Measurements from ENCODE around the gene HIPK4.
"Not testable (repeated sequence)": the region's sequence is repeated elsewhere in the genome, so short reads cannot be mapped to it uniquely, and the experiment has no call there.

Gene HIPK4

GRCh38 chr19:40393894-40394815, 4.2 kb upstream of the HIPK4 start:
- DNase-seq (ENCODE audit: low read depth in 2 of 3, low spot score in 1 of 3) = no peak

- DNase-seq (ENCODE audit: low read depth in 2 of 3, low spot score in 1 of 3) = no peak
Measured at GRCh38 chr19:40392894-40393517, 3.0 kb upstream of the HIPK4 start.

GRCh38 chr19:40392123-40392522, 2.1 kb upstream of the HIPK4 start:
- DNase-seq (ENCODE audit: low read depth in 2 of 3, low spot score in 1 of 3) = no peak

- DNase-seq (ENCODE audit: low read depth in 2 of 3, low spot score in 1 of 3) = no peak
Measured at GRCh38 chr19:40389404-40390083, 437 bp downstream of the HIPK4 start.

- DNase-seq (ENCODE audit: low read depth in 2 of 3, low spot score in 1 of 3) = no peak
Measured at GRCh38 chr19:40388481-40388880, 1.5 kb downstream of the HIPK4 start.

GRCh38 chr19:40387155-40387554, 2.8 kb downstream of the HIPK4 start:
- no peak for DNase-seq (ENCODE audit: low read depth in 2 of 3, low spot score in 1 of 3)

- DNase-seq (ENCODE audit: low read depth in 2 of 3, low spot score in 1 of 3) = no peak
Measured at GRCh38 chr19:40383668-40384248, 6.2 kb downstream of the HIPK4 start.

- DNase-seq (ENCODE audit: low read depth in 2 of 3, low spot score in 1 of 3) = no peak
Measured at GRCh38 chr19:40381321-40381720, 8.7 kb downstream of the HIPK4 start.

GRCh38 chr19:40380199-40381037, 9.6 kb downstream of the HIPK4 start:
- DNase-seq (ENCODE audit: low read depth in 2 of 3, low spot score in 1 of 3) = no peak

GRCh38 chr19:40379446-40380198, 10.4 kb downstream of the HIPK4 start:
- no peak for DNase-seq (ENCODE audit: low read depth in 2 of 3, low spot score in 1 of 3)

GRCh38 chr19:40378509-40378908, 11.5 kb downstream of the HIPK4 start:
- DNase-seq (ENCODE audit: low read depth in 2 of 3, low spot score in 1 of 3) = no peak

- DNase-seq (ENCODE audit: low read depth in 2 of 3, low spot score in 1 of 3) = no peak
Measured at GRCh38 chr19:40377876-40378385, 12.1 kb downstream of the HIPK4 start.

GRCh38 chr19:40376286-40376862, 13.6 kb downstream of the HIPK4 start:
- DNase-seq (ENCODE audit: low read depth in 2 of 3, low spot score in 1 of 3) = no peak

GRCh38 chr19:40374084-40374483, 15.9 kb downstream of the HIPK4 start:
- no peak for DNase-seq (ENCODE audit: low read depth in 2 of 3, low spot score in 1 of 3)

GRCh38 chr19:40371802-40372122, 18.2 kb downstream of the HIPK4 start:
- no peak for DNase-seq (ENCODE audit: low read depth in 2 of 3, low spot score in 1 of 3)

- no peak for DNase-seq (ENCODE audit: low read depth in 2 of 3, low spot score in 1 of 3)
Measured at GRCh38 chr19:40370997-40371801, 18.8 kb downstream of the HIPK4 start.

GRCh38 chr19:40370253-40370652, 19.7 kb downstream of the HIPK4 start:
- not testable (repeated sequence) for DNase-seq (ENCODE audit: low read depth in 2 of 3, low spot score in 1 of 3)

- no peak for DNase-seq (ENCODE audit: low read depth in 2 of 3, low spot score in 1 of 3)
Measured at GRCh38 chr19:40369797-40370196, 20.2 kb downstream of the HIPK4 start.
